ENCODE data around the gene CADM2. TPM values are rescaled to one million over a fixed set of nuclear protein-coding genes. Genes with fewer than 3 reads are reported as not detected.

The CADM2 gene
- total RNA-seq, 1 experiment from 2014 or later = 10.9 TPM

- WGBS (ENCODE audit: extremely low coverage, insufficient read length, low lambda C conversion rate) = no CpG with 5 or more reads among the region's 5 CpGs
- no peak overlapping the region for H2BK15ac ChIP-seq (ENCODE audit: low read depth, low read length)
- no peak for TF ChIP-seq CTCF (conservative IDR thresholded peaks at IDR 0.05)
- H4K5ac ChIP-seq (ENCODE audit: insufficient read length, low read depth, low read length) = no peak overlapping the region
- DNase-seq = no peak
- H3K18ac ChIP-seq (ENCODE audit: insufficient read length, low read depth, low read length) = no peak overlapping the region
- no peaks in the 10 kb centered on the region for H3K27me3 Mint-ChIP-seq (ENCODE audit: low read depth)
- H3K27ac Mint-ChIP-seq = peak overlapping the region; percentile 15 to 87 (median 18); a peak in 3 of 7 replicates
- H4K20me1 ChIP-seq (ENCODE audit: control insufficient read depth, insufficient read depth, insufficient read length) = no peaks in the 10 kb centered on the region
- H3K79me1 ChIP-seq (ENCODE audit: insufficient read depth, low read depth, low read length, poor library complexity, severe bottlenecking) = no peaks in the 10 kb centered on the region
- no peak overlapping the region for H3K4me2 ChIP-seq (ENCODE audit: insufficient read depth, insufficient read length, low read length)
- H3K9ac ChIP-seq (ENCODE audit: extremely low read depth, insufficient read length, low read length) = no peak overlapping the region
- no peak overlapping the region for H3K23ac ChIP-seq (ENCODE audit: insufficient read length, low read depth, low read length)
- H4K91ac ChIP-seq (ENCODE audit: insufficient read length, low read depth, low read length) = no peak overlapping the region
- no peak overlapping the region for H3T11ph ChIP-seq (ENCODE audit: low read length)
- H3K36me3 Mint-ChIP-seq (ENCODE audit: insufficient read depth in 1 of 3, low read depth in 3 of 3) = no peaks in the 10 kb centered on the region
- no peak overlapping the region for H4K8ac ChIP-seq (replicated peaks; ENCODE audit: insufficient read length, low read depth, low read length)
- H3K56ac ChIP-seq (ENCODE audit: insufficient read length, low read depth, low read length) = no peak overlapping the region
- H2BK12ac ChIP-seq (ENCODE audit: insufficient read length, low read depth, low read length) = no peak overlapping the region
- no peaks in the 10 kb centered on the region for H3K79me2 ChIP-seq (ENCODE audit: insufficient read depth, low read length)
- H3K14ac ChIP-seq (ENCODE audit: insufficient read depth, low read length) = no peak overlapping the region
- H3K27me3 ChIP-seq (ENCODE audit: insufficient read depth, low read length) = no peaks in the 10 kb centered on the region
- H3K9me3 Mint-ChIP-seq = no peaks in the 10 kb centered on the region
- no peak overlapping the region for H3K4ac ChIP-seq (ENCODE audit: low read depth, low read length)
- H2BK20ac ChIP-seq (ENCODE audit: low read depth, low read length, poor library complexity, severe bottlenecking) = no peak overlapping the region
- no peaks in the 10 kb centered on the region for H3K23me2 ChIP-seq (ENCODE audit: insufficient read length, low read depth, low read length, poor library complexity, severe bottlenecking)
- H2BK5ac ChIP-seq (ENCODE audit: insufficient read length, low read length) = no peak overlapping the region
- peaks cover 10 to 14% of the 10 kb centered on the region in 2 experiments for H3K4me1 Mint-ChIP-seq
- no peak overlapping the region for H2BK120ac ChIP-seq (ENCODE audit: low read depth, low read length, poor library complexity, severe bottlenecking)
- H3K27ac ChIP-seq (ENCODE audit: insufficient read length, low read depth, low read length) = no peak overlapping the region
- no peak overlapping the region for H2AK5ac ChIP-seq (ENCODE audit: insufficient read length, low read length)
- H3K4me3 Mint-ChIP-seq = no peak overlapping the region
- 0 out of 2 replicates have a peak, but pooled peaks cover 2% of the 10 kb centered on the region for H3K4me1 ChIP-seq (ENCODE audit: insufficient read depth, low read length)
- no peak overlapping the region for H2AFZ ChIP-seq (ENCODE audit: low read length)
- no peaks in the 10 kb centered on the region for H3K9me3 ChIP-seq (ENCODE audit: control insufficient read depth, low read depth, low read length)
These were observed 831.7 kb downstream of the CADM2 start for GRCh38 chr3:85790445-85791030.

All from H9 (cell line).